CD4-positive, alpha-beta T cell (primary cell): ENCODE results near the gene CPO. TPM values are rescaled to one million over a fixed set of nuclear protein-coding genes. Genes with fewer than 3 reads are reported as not detected.

ENCODE experiments used
- ATAC-seq: fragments of 200-7000 bp; cut with Tn5 transposase; one replicate; pipeline ENCODE4 v1.10.0; 2022; ENCODE audit warnings: mild to moderate bottlenecking; ENCODE audit not compliant: poor library complexity
- CTCF ChIA-PET: fragments of 350-600 bp; sonication (Branson Sonifier 250); formaldehyde crosslinking; loops from one replicate; lab custom pipeline; 2021; ENCODE audit warnings: antibody characterized with exemption, inconsistent platforms; lab: Charles Lee
- POLR2A ChIA-PET: fragments of 350-600 bp; sonication (Branson Sonifier 250); formaldehyde crosslinking; loops from one replicate; lab custom pipeline; 2021; ENCODE audit warnings: antibody characterized with exemption, inconsistent platforms; lab: Charles Lee
- DNase-seq, 14 experiments: peaks; one replicate each; pipeline ENCODE4 v3.0.0-alpha.2; 2013 to 2020; ENCODE audit warnings: mixed read lengths in 2 of 14
- H3K27ac ChIP-seq, 2 donors: one replicate each; pipeline versions ENCODE4 v1.5.1 to v1.7.0; 2013; ENCODE audit warnings: low read length in 2 of 2, low read depth in 1 of 2, mild to moderate bottlenecking in 1 of 2
- H3K27me3 ChIP-seq, 2 experiments: 1 replicate in 1 of 2; 2 replicates in 1 of 2; pipeline versions ENCODE4 v1.6.1 to v1.7.0; 2013; ENCODE audit warnings: low read length in 2 of 2, control low read depth in 1 of 2, mild to moderate bottlenecking in 1 of 2, moderate library complexity in 1 of 2; ENCODE audit not compliant: insufficient read depth in 2 of 2, control insufficient read depth in 1 of 2
- H3K36me3 ChIP-seq: one replicate; pipeline ENCODE4 v1.6.1; 2013; ENCODE audit warnings: low read length, control low read depth; ENCODE audit not compliant: insufficient read depth
- H3K4me1 ChIP-seq: one replicate; pipeline ENCODE4 v1.6.1; 2013; ENCODE audit warnings: low read length, control low read depth; ENCODE audit not compliant: insufficient read depth
- H3K4me3 ChIP-seq: one replicate; pipeline ENCODE4 v1.5.1; 2013; ENCODE audit warnings: mild to moderate bottlenecking, low read length, moderate library complexity
- H3K9me3 ChIP-seq, 2 experiments: 1 replicate in 1 of 2; 2 replicates in 1 of 2; pipeline versions ENCODE4 v1.6.1 to v1.7.0; 2013; ENCODE audit warnings: low read length in 2 of 2, mild to moderate bottlenecking in 2 of 2, control low read depth in 1 of 2, moderate library complexity in 1 of 2; ENCODE audit not compliant: control insufficient read depth in 1 of 2, insufficient read depth in 1 of 2
- H3K27ac Mint-ChIP-seq: one replicate; pipeline ENCODE4 v1.8.0; 2020; ENCODE audit warnings: mixed read lengths
- H3K27me3 Mint-ChIP-seq: one replicate; pipeline ENCODE4 v1.8.0; 2021; ENCODE audit warnings: mixed read lengths
- H3K36me3 Mint-ChIP-seq: one replicate; pipeline ENCODE4 v1.8.0; 2021; ENCODE audit warnings: low read depth, mixed read lengths
- H3K4me1 Mint-ChIP-seq: one replicate; pipeline ENCODE4 v1.8.0; 2021; ENCODE audit warnings: low read depth, mixed read lengths
- H3K4me3 Mint-ChIP-seq: one replicate; pipeline ENCODE4 v1.8.0; 2020; ENCODE audit warnings: mild to moderate bottlenecking, mixed read lengths
- H3K9me3 Mint-ChIP-seq: one replicate; pipeline ENCODE4 v1.8.0; 2020; ENCODE audit warnings: mixed read lengths
- intact Hi-C, 2 experiments: fragments of 100-400 bp; cut with DNase I in 1 of 2; cut with micrococcal nuclease in 1 of 2; formaldehyde crosslinking; loops; one replicate each; pipeline versions ENCODE4 v1.15.1 to v1.9.0; 2023 to 2025; cut with DNase I, micrococcal nuclease
- total RNA-seq, 174 experiments: library from RNA in 2 of 174; stranded (reverse) in 2 of 174; gene quantifications; one replicate each; pipeline ENCODE4 v1.2.3 and lab custom pipeline; 2021 to 2026
- TF ChIP-seq, protein P1 (sequence below): fragments of 200-600 bp; IDR thresholded peaks from one replicate; pipeline ENCODE4 v1.8.0; 2022; ENCODE audit warnings: antibody characterized with exemption, mild to moderate bottlenecking

CPO gene
- total RNA-seq, 2 experiments from 2014 or later, result not detected

DNA sequence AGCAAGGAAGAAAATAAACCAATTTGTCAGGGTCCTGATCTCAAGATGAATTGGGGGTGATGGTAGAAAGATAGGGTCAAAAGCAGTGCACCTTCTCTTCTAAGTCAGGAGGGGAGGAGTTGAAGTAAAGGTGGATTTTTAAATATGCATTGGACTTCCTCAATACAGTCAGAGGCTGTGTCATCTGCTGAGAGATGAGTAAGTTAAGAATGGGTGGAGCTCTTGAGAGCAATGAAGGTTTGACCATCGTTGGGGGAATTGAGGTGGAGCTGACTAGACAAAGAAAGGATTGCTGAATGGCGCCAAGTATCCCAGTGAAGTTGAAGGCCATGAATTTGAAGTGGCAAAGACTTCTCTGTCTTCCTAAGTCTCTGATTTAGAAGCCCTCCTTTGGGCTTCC is 18.4 kb upstream of the CPO start:
- no peaks in the 10 kb centered on the region for H3K4me1 ChIP-seq
- Mint-ChIP-seq H3K27ac (no peak overlapping the region), H3K27me3 (no peaks in the 10 kb centered on the region), H3K4me3 (no peak overlapping the region), H3K36me3 (no peaks in the 10 kb centered on the region), H3K9me3 (no peaks in the 10 kb centered on the region), H3K4me1 (no peaks in the 10 kb centered on the region)
- ATAC-seq (no peak), DNase-seq (no peak)
- CTCF ChIA-PET, result no interaction called here
- intact Hi-C loops, result no loop called here
- H3K4me3 ChIP-seq, result no peak overlapping the region
- no peak overlapping the region for H3K27ac ChIP-seq
- no peaks in the 10 kb centered on the region for H3K36me3 ChIP-seq
- no peaks in the 10 kb centered on the region for H3K9me3 ChIP-seq
- POLR2A ChIA-PET, result no interaction called here
- no peaks in the 10 kb centered on the region for H3K27me3 ChIP-seq
- TF ChIP-seq, protein P1, sequence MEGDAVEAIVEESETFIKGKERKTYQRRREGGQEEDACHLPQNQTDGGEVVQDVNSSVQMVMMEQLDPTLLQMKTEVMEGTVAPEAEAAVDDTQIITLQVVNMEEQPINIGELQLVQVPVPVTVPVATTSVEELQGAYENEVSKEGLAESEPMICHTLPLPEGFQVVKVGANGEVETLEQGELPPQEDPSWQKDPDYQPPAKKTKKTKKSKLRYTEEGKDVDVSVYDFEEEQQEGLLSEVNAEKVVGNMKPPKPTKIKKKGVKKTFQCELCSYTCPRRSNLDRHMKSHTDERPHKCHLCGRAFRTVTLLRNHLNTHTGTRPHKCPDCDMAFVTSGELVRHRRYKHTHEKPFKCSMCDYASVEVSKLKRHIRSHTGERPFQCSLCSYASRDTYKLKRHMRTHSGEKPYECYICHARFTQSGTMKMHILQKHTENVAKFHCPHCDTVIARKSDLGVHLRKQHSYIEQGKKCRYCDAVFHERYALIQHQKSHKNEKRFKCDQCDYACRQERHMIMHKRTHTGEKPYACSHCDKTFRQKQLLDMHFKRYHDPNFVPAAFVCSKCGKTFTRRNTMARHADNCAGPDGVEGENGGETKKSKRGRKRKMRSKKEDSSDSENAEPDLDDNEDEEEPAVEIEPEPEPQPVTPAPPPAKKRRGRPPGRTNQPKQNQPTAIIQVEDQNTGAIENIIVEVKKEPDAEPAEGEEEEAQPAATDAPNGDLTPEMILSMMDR, result no peak

DNA sequence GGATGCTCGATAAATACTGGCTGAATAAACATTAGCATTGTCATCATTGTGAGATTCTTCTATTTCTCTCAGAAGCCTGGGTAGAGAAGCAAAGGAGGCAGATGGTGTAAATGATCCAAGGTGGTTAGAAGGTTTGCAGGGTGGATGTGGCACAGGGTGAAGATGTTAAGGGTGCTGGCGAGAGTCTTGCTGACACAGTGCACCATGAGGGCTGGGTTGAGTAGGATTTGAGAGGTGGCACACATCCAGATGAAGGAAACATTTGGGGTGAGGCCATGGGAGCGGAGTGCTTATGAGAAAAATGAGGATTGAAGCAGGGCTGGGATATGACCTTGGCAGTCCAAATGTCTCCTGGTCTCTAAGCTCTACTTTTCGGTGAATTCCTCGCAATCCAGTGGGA is 17.8 kb upstream of the CPO start:
- Histone ChIP-seq H3K9me3 (no peaks in the 10 kb centered on the region), H3K4me3 (no peak overlapping the region), H3K4me1 (no peaks in the 10 kb centered on the region), H3K27ac (no peak overlapping the region), H3K27me3 (no peaks in the 10 kb centered on the region), H3K36me3 (no peaks in the 10 kb centered on the region)
- TF ChIP-seq, protein P1, result no peak
- Mint-ChIP-seq H3K27me3 (no peaks in the 10 kb centered on the region), H3K4me3 (no peak overlapping the region), H3K36me3 (no peaks in the 10 kb centered on the region), H3K9me3 (no peaks in the 10 kb centered on the region), H3K27ac (no peak overlapping the region), H3K4me1 (no peaks in the 10 kb centered on the region)
- DNase-seq, result no peak
- ChIA-PET CTCF (no interaction called here), POLR2A (no interaction called here)
- no peak for ATAC-seq
- intact Hi-C loops, result no loop called here

- DNase-seq (no peak), ATAC-seq (no peak)
- ChIA-PET POLR2A (no interaction called here), CTCF (no interaction called here)
- Mint-ChIP-seq H3K4me1 (no peaks in the 10 kb centered on the region), H3K36me3 (no peaks in the 10 kb centered on the region), H3K4me3 (no peak overlapping the region), H3K9me3 (peaks cover 5% of the 10 kb centered on the region), H3K27ac (no peak overlapping the region), H3K27me3 (no peaks in the 10 kb centered on the region)
- H3K27ac ChIP-seq, result no peak overlapping the region
- H3K4me3 ChIP-seq, result no peak overlapping the region
- TF ChIP-seq, protein P1, result no peak
- H3K27me3 ChIP-seq, result no peaks in the 10 kb centered on the region
- H3K36me3 ChIP-seq, result no peaks in the 10 kb centered on the region
- H3K4me1 ChIP-seq, result no peaks in the 10 kb centered on the region
- intact Hi-C loops, result no loop called here
- H3K9me3 ChIP-seq, result no peaks in the 10 kb centered on the region
These were observed 3.1 kb upstream of the CPO start for GRCh38 chr2:206935991-206936842.
